Right ventricle myocardium superior (tissue), 1 donor: Measurements from ENCODE around the gene NFATC2. TPM values are rescaled to one million over a fixed set of nuclear protein-coding genes. Genes with fewer than 3 reads are reported as not detected.
"Not testable (repeated sequence)": the region's sequence is repeated elsewhere in the genome, so short reads cannot be mapped to it uniquely, and the experiment has no call there.

Experiments used
- ATAC-seq: fragments of 200-7000 bp; cut with Tn5 transposase; one replicate; pipeline ENCODE4 v1.9.1; 2020; ENCODE audit warnings: mild to moderate bottlenecking; ENCODE audit not compliant: poor library complexity
- DNase-seq: peaks from one replicate; pipeline ENCODE4 v3.0.0-alpha.2; 2020
- intact Hi-C: fragments of 100-400 bp; cut with DNase I; formaldehyde crosslinking; loops from one replicate; pipeline ENCODE4 v1.11.2; 2022
- total RNA-seq: library from RNA; stranded (reverse); fragmentation: NEBNext Ultra II Directional; extraction: Animal tissue kit (Norgen Biotek cat#: 25700); gene quantifications from one replicate; pipeline ENCODE4 v1.2.1, GENCODE V29; 2021
- donor health status: DM: no; HTN: yes; CAD: no; lungs with severe emphysema.

NFATC2 gene
- total RNA-seq, 1 donor from 2014 or later: 2.0 TPM

- no peak for ATAC-seq
- no peak for DNase-seq
- intact Hi-C loops: no loop called here
Observed at GRCh38 chr20:51489611-51490010, 52.9 kb downstream of the NFATC2 start.

GRCh38 chr20:51488331-51488730 lies 54.2 kb downstream of the NFATC2 start:
- intact Hi-C loops: no loop called here
- ATAC-seq: no peak
- no peak for DNase-seq

GRCh38 chr20:51487565-51488268 lies 54.8 kb downstream of the NFATC2 start:
- no peak for ATAC-seq
- intact Hi-C loops: no loop called here
- DNase-seq: no peak

- no peak for DNase-seq
- ATAC-seq: no peak
Observed at GRCh38 chr20:51487076-51487475, 55.4 kb downstream of the NFATC2 start.

GRCh38 chr20:51486197-51487005 lies 56.1 kb downstream of the NFATC2 start:
- intact Hi-C loops: no loop called here
- ATAC-seq (no peak), DNase-seq (no peak)

More at GRCh38 chr20:51487076-51487475, 55.4 kb downstream of the NFATC2 start:
- intact Hi-C loops: no loop called here

- no peak for DNase-seq
- intact Hi-C loops: no loop called here
- ATAC-seq: no peak
Observed at GRCh38 chr20:51484831-51485230, 57.7 kb downstream of the NFATC2 start.

- no peak for DNase-seq
- ATAC-seq: no peak
- intact Hi-C loops: no loop called here
Observed at GRCh38 chr20:51484141-51484815, 58.2 kb downstream of the NFATC2 start.

- intact Hi-C loops: no loop called here
- no peak for ATAC-seq
Observed at GRCh38 chr20:51482836-51483473, 59.6 kb downstream of the NFATC2 start.

GRCh38 chr20:51481341-51481914 lies 61.1 kb downstream of the NFATC2 start:
- intact Hi-C loops: no loop called here
- DNase-seq (no peak), ATAC-seq (no peak)

More at GRCh38 chr20:51482836-51483473, 59.6 kb downstream of the NFATC2 start:
- no peak for DNase-seq

GRCh38 chr20:51480507-51481270 lies 61.8 kb downstream of the NFATC2 start:
- ATAC-seq: no peak
- intact Hi-C loops: no loop called here
- no peak for DNase-seq

GRCh38 chr20:51476106-51476505 lies 66.4 kb downstream of the NFATC2 start:
- ATAC-seq, intact Hi-C loops, DNase-seq: not testable (repeated sequence)

GRCh38 chr20:51473771-51474170 lies 68.7 kb downstream of the NFATC2 start:
- ATAC-seq (no peak), DNase-seq (no peak)
- intact Hi-C loops: no loop called here

GRCh38 chr20:51473256-51473655 lies 69.3 kb downstream of the NFATC2 start:
- no peak for DNase-seq
- no peak for ATAC-seq
- intact Hi-C loops: no loop called here

GRCh38 chr20:51470907-51471411 lies 71.6 kb downstream of the NFATC2 start:
- intact Hi-C loops: no loop called here

GRCh38 chr20:51470499-51470820 lies 72.1 kb downstream of the NFATC2 start:
- intact Hi-C loops: no loop called here
- no peak for DNase-seq
- no peak for ATAC-seq

More at GRCh38 chr20:51470907-51471411, 71.6 kb downstream of the NFATC2 start:
- no peak for ATAC-seq
- DNase-seq: no peak

- DNase-seq: no peak
- no peak for ATAC-seq
- intact Hi-C loops: no loop called here
Observed at GRCh38 chr20:51469578-51470498, 72.7 kb downstream of the NFATC2 start.

- DNase-seq (no peak), ATAC-seq (no peak)
- intact Hi-C loops: no loop called here
Observed at GRCh38 chr20:51469046-51469445, 73.5 kb downstream of the NFATC2 start.
